Right ventricle myocardium superior (tissue), 1 donor: ENCODE results near the gene TMPRSS13. TPM values are rescaled to one million over a fixed set of nuclear protein-coding genes. Genes with fewer than 3 reads are reported as not detected.

Experiments used
- ATAC-seq: fragments of 200-7000 bp; cut with Tn5 transposase; one replicate; pipeline ENCODE4 v1.9.1; 2020; ENCODE audit warnings: mild to moderate bottlenecking; ENCODE audit not compliant: poor library complexity
- DNase-seq: peaks from one replicate; pipeline ENCODE4 v3.0.0-alpha.2; 2020
- intact Hi-C: fragments of 100-400 bp; cut with DNase I; formaldehyde crosslinking; loops from one replicate; pipeline ENCODE4 v1.11.2; 2022
- total RNA-seq: library from RNA; stranded (reverse); fragmentation: NEBNext Ultra II Directional; extraction: Animal tissue kit (Norgen Biotek cat#: 25700); gene quantifications from one replicate; pipeline ENCODE4 v1.2.1, GENCODE V29; 2021
- donor health status: DM: no; HTN: yes; CAD: no; lungs with severe emphysema.

TMPRSS13 gene
- total RNA-seq, 1 donor from 2014 or later: not detected

- intact Hi-C loops: no loop called here
- ATAC-seq (no peak), DNase-seq (no peak)
Observed at GRCh38 chr11:117879516-117880480, 49.4 kb downstream of the TMPRSS13 start.

- intact Hi-C loops: no loop called here
- ATAC-seq (no peak), DNase-seq (no peak)
Observed at GRCh38 chr11:117878939-117879475, 50.2 kb downstream of the TMPRSS13 start.

- intact Hi-C loops: no loop called here
- ATAC-seq (no peak), DNase-seq (no peak)
Observed at GRCh38 chr11:117878314-117878938, 50.8 kb downstream of the TMPRSS13 start.

- intact Hi-C loops: no loop called here
- ATAC-seq: peak; percentile 57
- peak; percentile 73 for DNase-seq
Observed at GRCh38 chr11:117877120-117877784, 52.0 kb downstream of the TMPRSS13 start.

- DNase-seq: peak; percentile 79
- intact Hi-C loops: no loop called here
- peak; percentile 72 for ATAC-seq
Observed at GRCh38 chr11:117876341-117877119, 52.7 kb downstream of the TMPRSS13 start, which contains the start of gene FXYD6. TSS of gene FXYD6 (minus strand) at chr11:117876658. CDS start at chr11:117842776, 33,882 bp downstream.

- ATAC-seq: no peak
- no peak for DNase-seq
- intact Hi-C loops: no loop called here
Observed at GRCh38 chr11:117876059-117876340, 53.2 kb downstream of the TMPRSS13 start.

GRCh38 chr11:117875382-117876058 lies 53.7 kb downstream of the TMPRSS13 start:
- intact Hi-C loops: no loop called here
- DNase-seq (no peak), ATAC-seq (peak; percentile 4)

- DNase-seq: no peak
- intact Hi-C loops: no loop called here
- ATAC-seq: no peak
Observed at GRCh38 chr11:117874910-117875381, 54.3 kb downstream of the TMPRSS13 start.

- no peak for ATAC-seq
- no peak for DNase-seq
- intact Hi-C loops: no loop called here
Observed at GRCh38 chr11:117874253-117874909, 54.8 kb downstream of the TMPRSS13 start.

- DNase-seq (no peak), ATAC-seq (no peak)
- intact Hi-C loops: no loop called here
Observed at GRCh38 chr11:117873828-117874125, 55.4 kb downstream of the TMPRSS13 start.

- intact Hi-C loops: no loop called here
- ATAC-seq: no peak
- no peak for DNase-seq
Observed at GRCh38 chr11:117872975-117873827, 56.0 kb downstream of the TMPRSS13 start.

- ATAC-seq: peak; percentile 28
- intact Hi-C loops: no loop called here
- peak; percentile 64 for DNase-seq
Observed at GRCh38 chr11:117872420-117872961, 56.7 kb downstream of the TMPRSS13 start.

GRCh38 chr11:117871784-117872183 lies 57.4 kb downstream of the TMPRSS13 start:
- intact Hi-C loops: no loop called here
- ATAC-seq: no peak
- no peak for DNase-seq

- DNase-seq (no peak), ATAC-seq (no peak)
- intact Hi-C loops: no loop called here
Observed at GRCh38 chr11:117871160-117871559, 58.0 kb downstream of the TMPRSS13 start.

- no peak for ATAC-seq
- no peak for DNase-seq
- intact Hi-C loops: no loop called here
Observed at GRCh38 chr11:117870103-117870952, 58.9 kb downstream of the TMPRSS13 start.

GRCh38 chr11:117869604-117870003 lies 59.6 kb downstream of the TMPRSS13 start:
- intact Hi-C loops: no loop called here
- DNase-seq (no peak), ATAC-seq (no peak)
